ENCODE results near the gene SF3B1. TPM values are rescaled to one million over a fixed set of nuclear protein-coding genes. Genes with fewer than 3 reads are reported as not detected.

Gene SF3B1
- polyA plus RNA-seq, 1 experiment, result 651 TPM

DNA sequence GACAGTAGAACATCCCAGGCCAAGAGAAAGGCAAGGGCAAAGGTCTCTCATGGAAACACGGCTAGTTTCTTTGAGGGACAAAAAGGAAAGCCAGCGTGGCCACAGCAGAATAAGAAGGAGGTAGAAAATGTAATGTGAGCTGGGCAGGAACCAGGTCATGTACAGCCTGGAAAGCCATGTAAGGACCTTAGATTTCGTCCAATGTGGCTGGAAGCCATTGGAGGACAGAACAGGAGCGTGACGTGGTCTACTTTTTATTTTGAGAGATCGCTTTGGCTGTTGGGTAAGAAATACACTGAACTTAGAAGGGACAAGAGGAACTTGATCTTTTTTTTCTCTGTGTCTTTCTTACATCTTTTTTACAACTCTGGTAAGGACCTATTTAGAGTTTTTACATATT lies 66.4 kb downstream of the SF3B1 start:
- CTCF ChIA-PET, result interaction anchor here (1.2 to 2.2 kb wide), 3 partner anchors 10 to 356 kb away, joined by 5 to 10 read pairs (median 6); no protein-coding TSS in a partner anchor
- H3K27me3 ChIP-seq (ENCODE audit: control insufficient read depth, insufficient read depth, low read length), result no peaks in the 10 kb centered on the region
- H3K4me3 ChIP-seq (ENCODE audit: low read depth, low read length), result no peak overlapping the region
- POLR2A ChIA-PET, result no interaction called here
- no peak overlapping the region for H3K27ac ChIP-seq (ENCODE audit: low read depth, low read length)
- no peaks in the 10 kb centered on the region; the same call in 1 of the 2 replicates for H3K9me3 ChIP-seq (ENCODE audit: control insufficient read depth, insufficient read depth, low read length)
- no peak for DNase-seq (ENCODE audit: low read depth, low spot score)
- TF ChIP-seq, protein P1, sequence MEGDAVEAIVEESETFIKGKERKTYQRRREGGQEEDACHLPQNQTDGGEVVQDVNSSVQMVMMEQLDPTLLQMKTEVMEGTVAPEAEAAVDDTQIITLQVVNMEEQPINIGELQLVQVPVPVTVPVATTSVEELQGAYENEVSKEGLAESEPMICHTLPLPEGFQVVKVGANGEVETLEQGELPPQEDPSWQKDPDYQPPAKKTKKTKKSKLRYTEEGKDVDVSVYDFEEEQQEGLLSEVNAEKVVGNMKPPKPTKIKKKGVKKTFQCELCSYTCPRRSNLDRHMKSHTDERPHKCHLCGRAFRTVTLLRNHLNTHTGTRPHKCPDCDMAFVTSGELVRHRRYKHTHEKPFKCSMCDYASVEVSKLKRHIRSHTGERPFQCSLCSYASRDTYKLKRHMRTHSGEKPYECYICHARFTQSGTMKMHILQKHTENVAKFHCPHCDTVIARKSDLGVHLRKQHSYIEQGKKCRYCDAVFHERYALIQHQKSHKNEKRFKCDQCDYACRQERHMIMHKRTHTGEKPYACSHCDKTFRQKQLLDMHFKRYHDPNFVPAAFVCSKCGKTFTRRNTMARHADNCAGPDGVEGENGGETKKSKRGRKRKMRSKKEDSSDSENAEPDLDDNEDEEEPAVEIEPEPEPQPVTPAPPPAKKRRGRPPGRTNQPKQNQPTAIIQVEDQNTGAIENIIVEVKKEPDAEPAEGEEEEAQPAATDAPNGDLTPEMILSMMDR (IDR thresholded peaks at IDR 0.05; ENCODE audit: low read depth, low read length), result no peak

DNA sequence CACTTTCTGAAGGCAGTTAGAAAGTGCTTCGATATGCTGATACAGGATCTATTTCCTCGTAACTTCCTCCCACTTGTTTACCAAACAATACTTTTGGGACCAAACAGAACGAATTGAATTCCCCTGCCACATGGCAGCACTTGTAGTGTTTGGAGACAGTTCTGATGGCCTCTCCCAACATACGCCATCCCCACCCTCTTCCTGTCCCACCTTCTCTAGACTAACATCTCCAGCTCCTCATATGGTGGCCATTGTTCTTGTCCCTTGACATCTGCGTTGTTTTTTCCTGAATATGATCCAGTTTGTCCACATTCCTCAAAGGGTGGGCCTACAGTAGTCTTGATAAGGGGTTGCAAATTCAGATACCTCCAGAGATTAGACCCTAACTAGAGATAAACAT lies 70.8 kb downstream of the SF3B1 start:
- POLR2A ChIA-PET, result no interaction called here
- CTCF ChIA-PET, result interaction anchor here (2.0 kb wide), 1 partner anchor 250 kb away, joined by 8 read pairs; no protein-coding TSS in a partner anchor
- TF ChIP-seq, protein P1 (IDR thresholded peaks at IDR 0.05; ENCODE audit: low read depth, low read length), result no peak
- Histone ChIP-seq H3K9me3 (ENCODE audit: control insufficient read depth, insufficient read depth, low read length) (no peaks in the 10 kb centered on the region), H3K27ac (ENCODE audit: low read depth, low read length) (no peak overlapping the region), H3K27me3 (ENCODE audit: control insufficient read depth, insufficient read depth, low read length) (no peaks in the 10 kb centered on the region), H3K4me3 (ENCODE audit: low read depth, low read length) (no peak overlapping the region)
- no peak for DNase-seq (ENCODE audit: low read depth, low spot score)

DNA sequence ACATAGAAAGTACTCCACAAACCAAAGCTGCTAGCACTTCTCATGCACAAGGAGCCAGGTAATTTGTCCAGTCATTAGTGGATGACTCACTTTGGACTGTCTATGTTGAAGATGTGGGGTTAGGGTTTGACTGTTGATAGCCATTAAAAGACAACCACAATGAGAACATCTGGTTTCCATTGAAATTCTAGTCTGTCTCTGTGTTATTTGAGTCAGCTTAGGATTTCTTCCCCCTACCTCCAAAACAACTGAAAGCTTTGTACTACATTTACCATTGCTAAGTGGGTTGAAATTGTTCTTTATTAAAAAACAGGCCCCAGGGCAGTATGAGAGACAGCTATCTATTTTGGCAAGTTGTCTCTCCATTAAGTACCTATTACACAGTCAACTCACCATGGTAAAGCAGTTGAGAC lies 74.1 kb downstream of the SF3B1 start:
- POLR2A ChIA-PET, result no interaction called here

DNA sequence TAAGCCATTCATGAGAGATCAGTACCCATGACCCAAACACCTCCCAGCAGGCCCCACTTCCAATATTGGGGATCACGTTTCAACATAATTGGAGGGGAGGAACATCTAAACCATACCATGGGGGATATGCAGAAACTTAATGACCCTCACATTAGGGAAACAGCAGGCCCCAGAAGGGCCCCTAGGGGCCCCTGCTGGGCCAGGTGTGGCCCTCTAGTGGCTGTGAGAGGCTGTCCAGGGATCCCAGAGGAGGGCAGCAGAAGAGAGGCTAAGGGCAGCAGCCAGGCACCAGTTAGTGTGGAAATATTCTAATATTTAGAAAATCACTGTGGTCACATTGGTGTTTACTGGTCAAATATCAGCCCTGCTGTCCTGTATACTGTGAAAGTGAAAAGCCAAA lies 75.0 kb downstream of the SF3B1 start:
- DNase-seq (ENCODE audit: low read depth, low spot score), result no peak
- POLR2A ChIA-PET, result no interaction called here
- no peak overlapping the region for H3K4me3 ChIP-seq (ENCODE audit: low read depth, low read length)
- no peaks in the 10 kb centered on the region for H3K27me3 ChIP-seq (ENCODE audit: control insufficient read depth, insufficient read depth, low read length)
- CTCF ChIA-PET, result interaction anchor here (0.6 to 1.4 kb wide), 3 partner anchors 150 to 348 kb away, joined by 3 to 5 read pairs (median 4); no protein-coding TSS in a partner anchor
- TF ChIP-seq, protein P1 (IDR thresholded peaks at IDR 0.05; ENCODE audit: low read depth, low read length), result no peak
- no peak overlapping the region for H3K27ac ChIP-seq (ENCODE audit: low read depth, low read length)
- no peaks in the 10 kb centered on the region for H3K9me3 ChIP-seq (ENCODE audit: control insufficient read depth, insufficient read depth, low read length)

More for the DNA sequence above, 74.1 kb downstream of the SF3B1 start:
- no peaks in the 10 kb centered on the region for H3K27me3 ChIP-seq (ENCODE audit: control insufficient read depth, insufficient read depth, low read length)
- no peaks in the 10 kb centered on the region for H3K9me3 ChIP-seq (ENCODE audit: control insufficient read depth, insufficient read depth, low read length)
- TF ChIP-seq, protein P1 (IDR thresholded peaks at IDR 0.05; ENCODE audit: low read depth, low read length), result no peak
- no peak overlapping the region for H3K4me3 ChIP-seq (ENCODE audit: low read depth, low read length)
- H3K27ac ChIP-seq (ENCODE audit: low read depth, low read length), result no peak overlapping the region
- CTCF ChIA-PET, result interaction anchor here (0.5 kb wide), 1 partner anchor 316 kb away, joined by 3 read pairs; no protein-coding TSS in a partner anchor
- peak; percentile 44 for DNase-seq (ENCODE audit: low read depth, low spot score)

DNA sequence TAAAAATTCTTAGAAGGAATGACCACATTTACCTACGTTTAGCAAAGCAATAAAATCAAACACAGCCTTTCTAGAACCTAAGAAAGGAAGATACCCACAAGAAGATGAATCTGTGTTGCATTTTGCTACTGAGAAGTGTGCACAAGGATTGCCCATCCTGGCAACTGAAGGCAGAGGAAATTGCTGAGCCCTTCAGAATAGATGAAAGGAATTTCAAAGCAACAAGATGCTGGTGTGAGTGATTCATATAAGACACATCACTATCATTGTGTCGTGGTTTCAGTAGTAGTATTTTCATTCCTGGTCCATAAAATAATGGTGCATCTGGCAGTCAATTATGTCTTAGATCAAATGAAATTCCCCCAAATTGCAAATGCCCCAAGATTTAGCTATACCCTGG lies 75.9 kb downstream of the SF3B1 start:
- no peak overlapping the region for H3K27ac ChIP-seq (ENCODE audit: low read depth, low read length)
- no peaks in the 10 kb centered on the region for H3K9me3 ChIP-seq (ENCODE audit: control insufficient read depth, insufficient read depth, low read length)
- ChIA-PET CTCF (interaction anchor here (0.8 to 1.5 kb wide), 3 partner anchors 246 to 347 kb away, joined by 3 to 5 read pairs (median 4); no protein-coding TSS in a partner anchor), POLR2A (no interaction called here)
- no peaks in the 10 kb centered on the region for H3K27me3 ChIP-seq (ENCODE audit: control insufficient read depth, insufficient read depth, low read length)
- DNase-seq (ENCODE audit: low read depth, low spot score), result no peak
- TF ChIP-seq, protein P1 (IDR thresholded peaks at IDR 0.05; ENCODE audit: low read depth, low read length), result no peak
- H3K4me3 ChIP-seq (ENCODE audit: low read depth, low read length), result no peak overlapping the region

Data from AG04450 (cell line).